Transverse colon (tissue), 4 donors: ENCODE data around the gene PDE4D. TPM values are rescaled to one million over a fixed set of nuclear protein-coding genes. Genes with fewer than 3 reads are reported as not detected.

Experiments
- DNase-seq: peaks from one replicate; pipeline ENCODE4 v3.0.0-alpha.2; 2019
- H3K27ac ChIP-seq, 4 donors: fragments of 200-600 bp; sonication (generic); 2 replicates each; pipeline ENCODE4 v1.5.1; 2016 to 2018; ENCODE audit warnings: inconsistent platforms in 4 of 4
- H3K27me3 ChIP-seq: fragments of 200-600 bp; sonication (generic); 2 replicates; pipeline ENCODE4 v1.5.1; 2017; ENCODE audit warnings: inconsistent platforms
- H3K36me3 ChIP-seq, 4 donors: fragments of 200-600 bp; sonication (generic); 2 replicates each; pipeline ENCODE4 v1.5.1; 2017 to 2019; ENCODE audit warnings: inconsistent platforms in 4 of 4
- H3K4me1 ChIP-seq, 4 donors: fragments of 200-600 bp; sonication (generic); 2 replicates each; pipeline ENCODE4 v1.5.1; 2017 to 2020; ENCODE audit warnings: inconsistent platforms in 4 of 4
- H3K4me3 ChIP-seq, 4 donors: fragments of 200-600 bp; sonication (generic); 1 replicate in 1 of 4; 2 replicates in 3 of 4; pipeline versions ENCODE4 v1.5.1 to v1.6.1; 2017 to 2019; ENCODE audit warnings: inconsistent platforms in 4 of 4
- H3K9me3 ChIP-seq, 2 donors: fragments of 200-600 bp; sonication (generic); 2 replicates each; pipeline ENCODE4 v1.5.1; 2017 to 2019; ENCODE audit warnings: inconsistent platforms in 2 of 2
- EP300 ChIP-seq: sonication (generic); formaldehyde crosslinking; IDR thresholded peaks from one replicate; pipeline ENCODE4 v1.6.1; 2017; ENCODE audit warnings: antibody characterized with exemption, low read depth
- POLR2A ChIP-seq: fragments of 450-650 bp; IDR thresholded peaks from one replicate; pipeline ENCODE4 v1.6.1; 2016; ENCODE audit warnings: antibody characterized with exemption, mild to moderate bottlenecking, moderate library complexity
- POLR2AphosphoS5 ChIP-seq, 3 donors: sonication (generic); formaldehyde crosslinking; IDR thresholded peaks; one replicate each; pipeline ENCODE4 v1.6.1; 2016; ENCODE audit warnings: antibody characterized with exemption in 3 of 3
- WGBS, 2 donors: methylation state at CpG; one replicate each; pipeline ENCODE4 v1.1.5; 2018; ENCODE audit warnings: low coverage in 1 of 2; 5-methylcytosine and 5-hydroxymethylcytosine counted together
- in situ Hi-C, 4 donors: fragments of 200-750 bp; cut with MboI; loops; one replicate each; pipeline versions ENCODE4 v1.15.0 to v1.15.1; 2017; ENCODE audit warnings: low sequenced_read_pairs in 3 of 4, low pct_ligation_motif_present in 1 of 4, low pct_unique_long_range_greater_than_20kb in 1 of 4
- intact Hi-C: fragments of 100-400 bp; cut with DNase I; formaldehyde crosslinking; loops from one replicate; pipeline ENCODE4 v1.15.1; 2023; ENCODE audit warnings: low total_unique reads
- total RNA-seq, 4 donors: library from RNA; depleted of rRNA; stranded (reverse); fragments of >200 nt; gene quantifications; one replicate each; pipeline ENCODE4 v1.1.0, GENCODE V29; 2016
- TF ChIP-seq, protein P1 (sequence below), 5 experiments: fragments of 200-600 bp in 3 of 5; fragments of 450-650 bp in 2 of 5; sonication (generic) in 3 of 5; IDR thresholded peaks; 1 replicate in 2 of 5; 2 replicates in 3 of 5; pipeline ENCODE4 v1.5.1; 2016 to 2017; ENCODE audit warnings: antibody characterized with exemption in 5 of 5, inconsistent platforms in 3 of 5, mild to moderate bottlenecking in 2 of 5, moderate library complexity in 1 of 5

The PDE4D gene
- total RNA-seq, 4 donors from 2014 or later: 47.0 to 302 (median 73.6) TPM

DNA sequence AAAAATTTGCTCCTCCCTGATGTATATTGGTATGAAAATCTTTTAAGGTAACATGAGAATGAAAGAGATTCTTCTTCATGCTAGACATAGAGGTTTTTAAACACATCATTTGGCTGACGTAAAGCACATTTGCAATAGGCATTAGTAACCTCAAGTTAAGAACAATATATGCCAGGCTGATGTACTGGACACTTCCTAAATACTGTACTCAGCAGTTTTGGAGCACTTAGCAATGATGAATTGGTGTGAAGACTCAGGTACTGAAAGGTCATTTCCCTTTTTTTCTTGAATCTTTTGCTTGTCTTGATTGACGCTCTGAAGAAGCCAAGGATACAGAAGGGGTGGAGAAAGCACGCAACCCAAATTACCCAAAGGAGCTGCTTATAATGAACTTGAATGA lies 322.5 kb downstream of the PDE4D start:
- no peaks in the 10 kb centered on the region for H3K9me3 ChIP-seq
- DNase-seq: no peak
- no peak overlapping the region for H3K4me3 ChIP-seq
- no peaks in the 10 kb centered on the region for H3K36me3 ChIP-seq
- WGBS, 2 donors: 96 to 97% methylated on average over 3 of the region's 3 CpGs
- H3K27ac ChIP-seq: no peak overlapping the region
- in situ Hi-C loops (no loop called here), intact Hi-C loops (no loop called here)
- peaks cover 0 to 7% (median 2%) of the 10 kb centered on the region in 4 donors for H3K4me1 ChIP-seq
- TF ChIP-seq, protein P1, sequence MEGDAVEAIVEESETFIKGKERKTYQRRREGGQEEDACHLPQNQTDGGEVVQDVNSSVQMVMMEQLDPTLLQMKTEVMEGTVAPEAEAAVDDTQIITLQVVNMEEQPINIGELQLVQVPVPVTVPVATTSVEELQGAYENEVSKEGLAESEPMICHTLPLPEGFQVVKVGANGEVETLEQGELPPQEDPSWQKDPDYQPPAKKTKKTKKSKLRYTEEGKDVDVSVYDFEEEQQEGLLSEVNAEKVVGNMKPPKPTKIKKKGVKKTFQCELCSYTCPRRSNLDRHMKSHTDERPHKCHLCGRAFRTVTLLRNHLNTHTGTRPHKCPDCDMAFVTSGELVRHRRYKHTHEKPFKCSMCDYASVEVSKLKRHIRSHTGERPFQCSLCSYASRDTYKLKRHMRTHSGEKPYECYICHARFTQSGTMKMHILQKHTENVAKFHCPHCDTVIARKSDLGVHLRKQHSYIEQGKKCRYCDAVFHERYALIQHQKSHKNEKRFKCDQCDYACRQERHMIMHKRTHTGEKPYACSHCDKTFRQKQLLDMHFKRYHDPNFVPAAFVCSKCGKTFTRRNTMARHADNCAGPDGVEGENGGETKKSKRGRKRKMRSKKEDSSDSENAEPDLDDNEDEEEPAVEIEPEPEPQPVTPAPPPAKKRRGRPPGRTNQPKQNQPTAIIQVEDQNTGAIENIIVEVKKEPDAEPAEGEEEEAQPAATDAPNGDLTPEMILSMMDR (IDR thresholded peaks at IDR 0.05): no peak
- TF ChIP-seq POLR2AphosphoS5 (IDR thresholded peaks at IDR 0.05): no peak
- no peak for TF ChIP-seq EP300
- TF ChIP-seq POLR2A: no peak
- H3K27me3 ChIP-seq: no peaks in the 10 kb centered on the region

DNA sequence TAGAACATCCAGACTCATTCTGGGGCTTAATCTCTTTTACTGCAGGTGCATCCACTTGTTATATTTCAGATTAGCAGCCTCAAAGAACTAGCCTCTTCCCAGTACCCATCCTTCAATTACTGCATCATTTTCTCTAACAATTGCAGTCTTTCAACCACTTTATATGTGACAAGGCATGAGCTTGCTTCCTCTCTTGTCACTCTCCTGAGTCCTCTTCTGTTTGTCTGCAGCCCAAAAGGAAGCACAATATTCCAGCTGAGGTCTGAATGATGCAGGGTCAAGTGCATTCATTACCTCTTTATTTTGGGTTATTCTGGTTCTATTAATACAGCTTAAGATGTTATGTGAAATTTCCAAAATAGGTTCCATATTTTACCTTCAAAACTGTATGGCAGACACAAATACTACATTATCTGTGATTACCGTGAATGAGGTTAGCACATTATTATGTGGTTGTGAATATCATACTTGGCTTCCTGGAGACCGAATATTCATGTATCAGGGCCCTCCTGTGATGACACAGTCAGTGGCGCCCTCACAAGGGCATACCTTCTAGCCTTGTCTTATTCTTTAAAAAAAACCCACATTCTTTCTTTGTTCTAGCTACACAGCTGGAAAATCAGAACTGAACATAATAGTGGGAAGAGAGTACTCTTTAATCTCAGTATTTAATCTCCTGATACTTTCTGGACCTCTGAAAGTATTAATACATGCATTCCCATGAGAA lies 323.8 kb downstream of the PDE4D start:
- H3K9me3 ChIP-seq: no peaks in the 10 kb centered on the region
- in situ Hi-C loops (no loop called here), intact Hi-C loops (no loop called here)
- no peaks in the 10 kb centered on the region for H3K27me3 ChIP-seq
- WGBS, 2 donors: 44 to 47% methylated on average over 3 of the region's 3 CpGs
- H3K4me1 ChIP-seq: no peaks in the 10 kb centered on the region
- no peaks in the 10 kb centered on the region for H3K36me3 ChIP-seq
- H3K4me3 ChIP-seq: no peak overlapping the region
- TF ChIP-seq EP300 (no peak), POLR2AphosphoS5 (IDR thresholded peaks at IDR 0.05) (no peak), POLR2A (no peak)
- TF ChIP-seq, protein P1 (IDR thresholded peaks at IDR 0.05): no peak
- no peak for DNase-seq
- H3K27ac ChIP-seq: no peak overlapping the region

DNA sequence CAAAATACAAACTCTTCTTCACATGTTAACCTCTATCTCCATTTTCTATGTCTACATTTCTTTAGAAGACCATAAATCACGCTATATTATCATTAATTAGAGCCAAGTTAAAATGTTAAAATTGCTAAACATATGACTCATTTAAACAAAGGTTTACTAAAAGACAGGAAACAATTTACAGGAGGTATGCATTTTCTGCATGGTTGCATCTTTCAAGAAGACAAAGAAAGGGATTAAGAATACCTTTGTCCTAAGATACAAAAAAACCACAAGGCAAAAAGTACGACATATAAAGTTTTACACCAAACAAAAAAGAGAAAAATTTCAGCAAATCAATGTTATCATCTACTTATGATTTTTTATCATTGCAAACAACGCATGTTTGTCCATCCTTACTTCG lies 324.4 kb downstream of the PDE4D start:
- H3K4me1 ChIP-seq: no peaks in the 10 kb centered on the region
- in situ Hi-C loops: no loop called here
- intact Hi-C loops: no loop called here
- WGBS, 2 donors: 85 to 91% methylated on average over 4 of the region's 4 CpGs
- DNase-seq: no peak
- no peaks in the 10 kb centered on the region for H3K36me3 ChIP-seq
- H3K4me3 ChIP-seq: no peak overlapping the region
- H3K27me3 ChIP-seq: no peaks in the 10 kb centered on the region
- H3K9me3 ChIP-seq: no peaks in the 10 kb centered on the region
- no peak for TF ChIP-seq EP300
- no peak overlapping the region for H3K27ac ChIP-seq

DNA sequence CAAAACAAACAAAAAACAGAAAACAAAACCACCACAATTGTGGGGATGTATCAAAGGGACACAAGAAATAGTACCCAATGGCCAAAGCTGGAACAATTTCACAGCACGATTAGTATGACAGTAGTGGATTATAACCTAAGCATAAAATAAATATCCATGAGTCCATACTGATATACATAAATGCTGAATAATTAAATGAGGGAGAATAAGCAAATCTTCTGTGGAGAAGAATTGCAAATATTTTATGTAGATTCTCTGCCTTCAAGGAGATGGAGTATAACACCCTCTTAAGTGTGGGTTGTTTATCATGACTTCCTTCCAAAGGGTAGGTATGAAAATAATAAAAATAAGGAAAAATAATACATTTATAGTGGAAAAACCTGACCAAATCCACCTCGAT lies 325.4 kb downstream of the PDE4D start:
- DNase-seq: no peak
- Histone ChIP-seq H3K4me3 (no peak overlapping the region), H3K36me3 (no peaks in the 10 kb centered on the region), H3K9me3 (no peaks in the 10 kb centered on the region), H3K4me1 (peaks cover 0 to 8% (median 1%) of the 10 kb centered on the region in 4 donors), H3K27me3 (no peaks in the 10 kb centered on the region), H3K27ac (no peak overlapping the region)
- 87 to 89% methylated on average over 2 of the region's 2 CpGs for WGBS, 2 donors
- TF ChIP-seq POLR2A (no peak), EP300 (no peak), POLR2AphosphoS5 (IDR thresholded peaks at IDR 0.05) (no peak)
- TF ChIP-seq, protein P1 (IDR thresholded peaks at IDR 0.05): no peak
- intact Hi-C loops: no loop called here
- in situ Hi-C loops: no loop called here

DNA sequence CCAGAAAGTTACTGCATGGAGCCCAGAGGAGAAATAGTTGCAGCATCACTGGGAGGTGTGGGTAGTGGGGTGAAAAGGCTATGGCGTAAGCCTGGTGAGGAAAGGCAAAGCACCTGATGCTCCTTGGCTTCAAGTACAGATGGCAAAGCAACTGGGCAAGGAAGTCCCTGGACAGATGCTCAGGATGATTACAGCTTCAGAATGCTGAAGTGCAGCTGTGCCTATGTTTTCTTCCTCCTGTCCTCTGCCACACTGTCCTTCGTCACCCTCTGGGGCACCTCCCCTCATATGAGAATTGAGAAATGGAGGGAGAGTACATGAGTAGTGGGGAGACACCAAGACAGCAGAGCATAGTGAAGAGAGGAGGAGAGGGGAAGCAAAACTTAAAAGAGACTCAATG lies 328.0 kb downstream of the PDE4D start:
- intact Hi-C loops: no loop called here

More for the DNA sequence above, 328.0 kb downstream of the PDE4D start:
- peaks cover 0 to 12% (median 5%) of the 10 kb centered on the region in 4 donors for H3K4me1 ChIP-seq
- in situ Hi-C loops: no loop called here
- H3K36me3 ChIP-seq: no peaks in the 10 kb centered on the region
- no peak for DNase-seq
- H3K27ac ChIP-seq: no peak overlapping the region
- no peak overlapping the region for H3K4me3 ChIP-seq
- WGBS, 2 donors: 83 to 85% methylated on average over 1 to 2 of the region's 2 CpGs
- no peaks in the 10 kb centered on the region for H3K27me3 ChIP-seq
- TF ChIP-seq EP300 (no peak), POLR2A (no peak), POLR2AphosphoS5 (IDR thresholded peaks at IDR 0.05) (no peak)
- TF ChIP-seq, protein P1 (IDR thresholded peaks at IDR 0.05): no peak
- no peaks in the 10 kb centered on the region for H3K9me3 ChIP-seq
